ENCODE results near the gene LSM7.

- TF ChIP-seq CTCF (conservative IDR thresholded peaks at IDR 0.05; ENCODE audit: low read depth in 2 of 2) (no peak), CREB1 (CRISPR knock-in tag; IDR thresholded peaks at IDR 0.05; ENCODE audit: low read depth) (no peak), ZNF114 (CRISPR knock-in tag; IDR thresholded peaks at IDR 0.05) (no peak), JUNB (IDR thresholded peaks at IDR 0.05; ENCODE audit: unreplicated experiment) (no peak), REST (IDR thresholded peaks at IDR 0.05; ENCODE audit: unreplicated experiment) (no peak), EZH2 (IDR thresholded peaks at IDR 0.05; ENCODE audit: low read depth, unreplicated experiment) (no peak), EZH2phosphoT487 (IDR thresholded peaks at IDR 0.05; ENCODE audit: unreplicated experiment) (no peak), POLR2AphosphoS5 (IDR thresholded peaks at IDR 0.05; ENCODE audit: low read depth) (no peak)
These were observed 51.2 kb downstream of the LSM7 start for GRCh38 chr19:2277138-2277537.

Measured in GM23338 (cell line).